PFSK-1 (cell line): ENCODE measurements around the gene GLYATL3.

Source experiments
- FOXP2 ChIP-seq: optimal IDR thresholded peaks from 2 replicates; pipeline ENCODE3; 2011; ENCODE audit warnings: borderline replicate concordance, control low read depth, inconsistent platforms; ENCODE audit not compliant: insufficient read depth; ENCODE audit errors: extremely low read length, extremely low read depth
- POLR2AphosphoS5 ChIP-seq: IDR thresholded peaks from 2 replicates; pipeline ENCODE4 v1.6.1; 2012; ENCODE audit warnings: low read depth, mild to moderate bottlenecking, control low read depth, low read length, moderate library complexity
- SIN3A ChIP-seq: IDR thresholded peaks from 2 replicates; pipeline ENCODE4 v1.6.1; 2012; ENCODE audit warnings: mild to moderate bottlenecking, low read length, moderate library complexity, borderline replicate concordance; ENCODE audit not compliant: insufficient read depth
- TAF1 ChIP-seq: IDR thresholded peaks from 2 replicates; pipeline ENCODE4 v1.6.1; 2012; ENCODE audit warnings: low read length, control low read depth, borderline replicate concordance; ENCODE audit not compliant: insufficient read depth
- TF ChIP-seq, protein P1 (sequence below), 2 experiments: IDR thresholded peaks; 2 replicates each; pipeline versions ENCODE4 v1.6.1 to v1.8.0; 2011 to 2012; ENCODE audit warnings: low read depth in 2 of 2, low read length in 2 of 2, control low read depth in 1 of 2, inconsistent platforms in 1 of 2, mild to moderate bottlenecking in 1 of 2, moderate library complexity in 1 of 2; ENCODE audit not compliant: insufficient read depth in 1 of 2

DNA sequence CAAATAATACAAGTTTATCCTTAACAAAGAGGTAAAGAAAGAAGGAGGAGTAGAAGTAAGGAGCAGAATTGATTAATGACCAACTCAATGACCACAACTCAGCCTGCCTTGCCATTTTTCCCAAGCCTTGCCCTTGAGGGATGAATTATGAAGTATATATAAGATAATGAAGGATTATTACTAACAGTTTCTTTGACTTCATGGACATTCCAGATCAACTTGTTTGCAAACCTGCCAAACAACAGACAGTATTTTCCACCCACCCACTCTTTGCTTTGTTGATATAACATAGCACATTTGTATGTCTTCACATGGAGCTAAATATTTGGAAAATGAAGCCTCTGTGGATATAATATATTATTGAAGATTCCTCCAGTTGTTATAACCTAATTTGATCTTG, 40.9 kb downstream of the GLYATL3 start:
- no peak for TF ChIP-seq POLR2AphosphoS5
- no peak for TF ChIP-seq SIN3A
- TF ChIP-seq, protein P1, sequence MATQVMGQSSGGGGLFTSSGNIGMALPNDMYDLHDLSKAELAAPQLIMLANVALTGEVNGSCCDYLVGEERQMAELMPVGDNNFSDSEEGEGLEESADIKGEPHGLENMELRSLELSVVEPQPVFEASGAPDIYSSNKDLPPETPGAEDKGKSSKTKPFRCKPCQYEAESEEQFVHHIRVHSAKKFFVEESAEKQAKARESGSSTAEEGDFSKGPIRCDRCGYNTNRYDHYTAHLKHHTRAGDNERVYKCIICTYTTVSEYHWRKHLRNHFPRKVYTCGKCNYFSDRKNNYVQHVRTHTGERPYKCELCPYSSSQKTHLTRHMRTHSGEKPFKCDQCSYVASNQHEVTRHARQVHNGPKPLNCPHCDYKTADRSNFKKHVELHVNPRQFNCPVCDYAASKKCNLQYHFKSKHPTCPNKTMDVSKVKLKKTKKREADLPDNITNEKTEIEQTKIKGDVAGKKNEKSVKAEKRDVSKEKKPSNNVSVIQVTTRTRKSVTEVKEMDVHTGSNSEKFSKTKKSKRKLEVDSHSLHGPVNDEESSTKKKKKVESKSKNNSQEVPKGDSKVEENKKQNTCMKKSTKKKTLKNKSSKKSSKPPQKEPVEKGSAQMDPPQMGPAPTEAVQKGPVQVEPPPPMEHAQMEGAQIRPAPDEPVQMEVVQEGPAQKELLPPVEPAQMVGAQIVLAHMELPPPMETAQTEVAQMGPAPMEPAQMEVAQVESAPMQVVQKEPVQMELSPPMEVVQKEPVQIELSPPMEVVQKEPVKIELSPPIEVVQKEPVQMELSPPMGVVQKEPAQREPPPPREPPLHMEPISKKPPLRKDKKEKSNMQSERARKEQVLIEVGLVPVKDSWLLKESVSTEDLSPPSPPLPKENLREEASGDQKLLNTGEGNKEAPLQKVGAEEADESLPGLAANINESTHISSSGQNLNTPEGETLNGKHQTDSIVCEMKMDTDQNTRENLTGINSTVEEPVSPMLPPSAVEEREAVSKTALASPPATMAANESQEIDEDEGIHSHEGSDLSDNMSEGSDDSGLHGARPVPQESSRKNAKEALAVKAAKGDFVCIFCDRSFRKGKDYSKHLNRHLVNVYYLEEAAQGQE (IDR thresholded peaks at IDR 0.05; ENCODE audit: insufficient read depth in 1 of 2, low read depth in 2 of 2, low read length in 2 of 2) = no peak
- TF ChIP-seq TAF1 = no peak
- TF ChIP-seq FOXP2 = no peak
